Measurements from ENCODE around the gene KLRC3.

GRCh38 chr12:10365696-10366405 is 54.5 kb downstream of the KLRC3 start:
- TF ChIP-seq, protein P1, sequence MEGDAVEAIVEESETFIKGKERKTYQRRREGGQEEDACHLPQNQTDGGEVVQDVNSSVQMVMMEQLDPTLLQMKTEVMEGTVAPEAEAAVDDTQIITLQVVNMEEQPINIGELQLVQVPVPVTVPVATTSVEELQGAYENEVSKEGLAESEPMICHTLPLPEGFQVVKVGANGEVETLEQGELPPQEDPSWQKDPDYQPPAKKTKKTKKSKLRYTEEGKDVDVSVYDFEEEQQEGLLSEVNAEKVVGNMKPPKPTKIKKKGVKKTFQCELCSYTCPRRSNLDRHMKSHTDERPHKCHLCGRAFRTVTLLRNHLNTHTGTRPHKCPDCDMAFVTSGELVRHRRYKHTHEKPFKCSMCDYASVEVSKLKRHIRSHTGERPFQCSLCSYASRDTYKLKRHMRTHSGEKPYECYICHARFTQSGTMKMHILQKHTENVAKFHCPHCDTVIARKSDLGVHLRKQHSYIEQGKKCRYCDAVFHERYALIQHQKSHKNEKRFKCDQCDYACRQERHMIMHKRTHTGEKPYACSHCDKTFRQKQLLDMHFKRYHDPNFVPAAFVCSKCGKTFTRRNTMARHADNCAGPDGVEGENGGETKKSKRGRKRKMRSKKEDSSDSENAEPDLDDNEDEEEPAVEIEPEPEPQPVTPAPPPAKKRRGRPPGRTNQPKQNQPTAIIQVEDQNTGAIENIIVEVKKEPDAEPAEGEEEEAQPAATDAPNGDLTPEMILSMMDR (IDR thresholded peaks at IDR 0.05), result peak in 2 of 5 experiments; percentile 6 to 26
- TF ChIP-seq POLR2A (IDR thresholded peaks at IDR 0.05), result no peak
